ENCODE results near the gene PIEZO1.

The PIEZO1 gene

GRCh38 chr16:88815901-88816589 lies 31.0 kb upstream of the PIEZO1 start:
- peak in 3 of 14 donors; percentile 9 to 18 (median 17) for DNase-seq

- no peak for DNase-seq
Observed at GRCh38 chr16:88815227-88815626, 30.2 kb upstream of the PIEZO1 start.

- no peak for DNase-seq
Observed at GRCh38 chr16:88814144-88814502, 29.1 kb upstream of the PIEZO1 start.

- DNase-seq = no peak
Observed at GRCh38 chr16:88813269-88814143, 28.5 kb upstream of the PIEZO1 start.

- no peak for DNase-seq
Observed at GRCh38 chr16:88812513-88813268, 27.7 kb upstream of the PIEZO1 start.

GRCh38 chr16:88811769-88812512 lies 26.9 kb upstream of the PIEZO1 start, which contains the start of gene APRT:
Gene APRT, minus strand, starts transcription at chr16:88811928. Its CDS starts 29 bp downstream, at chr16:88811899.
- peak; percentile 35 to 94 (median 85) for DNase-seq

GRCh38 chr16:88810912-88811768 lies 26.1 kb upstream of the PIEZO1 start:
- peak in 13 of 14 donors; percentile 51 to 91 (median 83) for DNase-seq

GRCh38 chr16:88810166-88810911 lies 25.3 kb upstream of the PIEZO1 start:
- peak in 1 of 14 donors; percentile 35 for DNase-seq

- DNase-seq = no peak
Observed at GRCh38 chr16:88809676-88810165, 24.7 kb upstream of the PIEZO1 start.

GRCh38 chr16:88809068-88809675 lies 24.2 kb upstream of the PIEZO1 start:
- DNase-seq = peak in 1 of 14 donors; percentile 12

- DNase-seq = no peak
Observed at GRCh38 chr16:88807626-88808453, 22.8 kb upstream of the PIEZO1 start.

GRCh38 chr16:88807142-88807625 lies 22.2 kb upstream of the PIEZO1 start:
- DNase-seq = no peak

- no peak for DNase-seq
Observed at GRCh38 chr16:88806491-88807111, 21.6 kb upstream of the PIEZO1 start.

- DNase-seq = no peak
Observed at GRCh38 chr16:88805887-88806393, 20.9 kb upstream of the PIEZO1 start.

GRCh38 chr16:88805340-88805715 lies 20.3 kb upstream of the PIEZO1 start:
- DNase-seq = no peak

GRCh38 chr16:88804552-88805339 lies 19.7 kb upstream of the PIEZO1 start:
- DNase-seq = peak in 1 of 14 donors; percentile 11

GRCh38 chr16:88804173-88804551 lies 19.1 kb upstream of the PIEZO1 start:
- DNase-seq = no peak
